ENCODE results near the gene BPI. TPM values are rescaled to one million over a fixed set of nuclear protein-coding genes. Genes with fewer than 3 reads are reported as not detected.
"Not testable (repeated sequence)": the region's sequence is repeated elsewhere in the genome, so short reads cannot be mapped to it uniquely, and the experiment has no call there.

Gene BPI
- total and polyA plus RNA-seq, 4 donors: 5.0 to 11.5 (median 8.7) TPM; not detected in 1

DNA sequence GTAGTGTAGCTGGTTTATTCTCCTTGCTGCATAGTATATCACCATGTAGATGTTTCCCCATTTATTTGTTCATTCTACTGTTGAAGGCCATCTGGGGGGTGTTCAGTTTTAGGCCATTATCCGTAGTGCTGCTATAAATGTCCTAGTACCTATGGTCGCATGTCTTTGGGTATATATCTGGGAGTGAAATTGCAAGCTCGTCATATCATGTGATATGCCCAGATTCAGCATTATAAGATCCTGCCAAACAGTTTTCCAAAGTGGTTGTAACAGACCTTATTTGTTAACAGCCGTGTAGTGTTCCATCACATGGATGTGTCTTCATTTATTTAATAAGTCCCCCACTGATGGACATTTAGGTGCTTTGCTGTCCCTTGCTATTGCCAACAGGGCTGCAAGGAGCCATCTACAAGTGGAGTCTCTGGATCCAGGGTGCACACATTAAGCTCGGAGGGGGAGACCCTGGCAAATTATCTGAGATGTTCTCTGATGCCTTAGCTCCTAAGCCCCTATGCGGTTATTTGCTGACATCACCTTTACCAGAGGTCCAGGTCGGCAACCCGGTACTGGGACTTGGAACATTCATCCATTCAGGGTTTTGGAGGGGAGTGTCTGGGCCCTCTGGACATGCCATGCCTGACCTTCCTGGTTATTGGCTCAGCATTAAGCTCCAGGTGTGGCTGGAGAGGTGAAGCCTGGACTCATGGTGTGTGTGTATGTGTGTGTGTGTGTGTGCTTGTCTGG lies 59.2 kb downstream of the BPI start:
- DNase-seq (ENCODE audit: low read depth in 4 of 6, low spot score in 6 of 6): no peak
- H3K4me1 ChIP-seq (ENCODE audit: control insufficient read depth, insufficient read depth, low read length): no peaks in the 10 kb centered on the region
- no peaks in the 10 kb centered on the region for H3K9me3 ChIP-seq (ENCODE audit: control insufficient read depth, insufficient read depth, low read length)
- no peak overlapping the region for H3K27ac ChIP-seq (ENCODE audit: low read depth, low read length)
- WGBS (ENCODE audit: insufficient coverage): over 99% methylated on average over 8 of the region's 8 CpGs
- H3K36me3 ChIP-seq (ENCODE audit: control insufficient read depth, insufficient read depth, low read length): no peaks in the 10 kb centered on the region
- no peaks in the 10 kb centered on the region for H3K27me3 ChIP-seq (ENCODE audit: control insufficient read depth, insufficient read depth, low read length)
- no peak overlapping the region for H3K4me3 ChIP-seq (ENCODE audit: low read depth, low read length)

DNA sequence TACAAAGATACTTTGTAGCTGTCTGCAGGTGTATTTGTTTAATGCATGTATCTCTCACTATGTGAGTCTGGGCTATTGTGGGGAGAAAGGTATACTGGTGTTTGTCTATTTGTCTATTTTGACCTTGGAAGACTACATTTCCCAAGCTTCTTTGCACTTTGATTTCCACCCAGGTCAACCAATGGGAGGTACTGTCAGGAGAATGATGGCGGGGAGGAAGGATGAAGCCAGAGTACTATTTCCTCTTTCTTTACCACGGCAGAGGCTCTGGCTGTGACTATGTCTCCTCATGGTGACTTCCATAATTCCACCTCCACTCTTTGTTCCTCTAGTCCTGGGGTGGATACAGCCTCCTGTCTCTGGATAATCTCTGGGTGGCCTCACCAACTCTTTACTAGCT lies 65.4 kb downstream of the BPI start:
- WGBS (ENCODE audit: insufficient coverage): 11% methylated on average over 1 of the region's 2 CpGs
- peak in 1 of 6 donors; percentile 61 for DNase-seq (ENCODE audit: low read depth in 4 of 6, low spot score in 6 of 6)
- H3K27me3 ChIP-seq (ENCODE audit: control insufficient read depth, insufficient read depth, low read length): no peaks in the 10 kb centered on the region
- no peaks in the 10 kb centered on the region for H3K4me1 ChIP-seq (ENCODE audit: control insufficient read depth, insufficient read depth, low read length)
- no peaks in the 10 kb centered on the region for H3K36me3 ChIP-seq (ENCODE audit: control insufficient read depth, insufficient read depth, low read length)
- H3K9me3 ChIP-seq (ENCODE audit: control insufficient read depth, insufficient read depth, low read length): no peaks in the 10 kb centered on the region
- no peak overlapping the region for H3K27ac ChIP-seq (ENCODE audit: low read depth, low read length)
- no peak overlapping the region for H3K4me3 ChIP-seq (ENCODE audit: low read depth, low read length)

DNA sequence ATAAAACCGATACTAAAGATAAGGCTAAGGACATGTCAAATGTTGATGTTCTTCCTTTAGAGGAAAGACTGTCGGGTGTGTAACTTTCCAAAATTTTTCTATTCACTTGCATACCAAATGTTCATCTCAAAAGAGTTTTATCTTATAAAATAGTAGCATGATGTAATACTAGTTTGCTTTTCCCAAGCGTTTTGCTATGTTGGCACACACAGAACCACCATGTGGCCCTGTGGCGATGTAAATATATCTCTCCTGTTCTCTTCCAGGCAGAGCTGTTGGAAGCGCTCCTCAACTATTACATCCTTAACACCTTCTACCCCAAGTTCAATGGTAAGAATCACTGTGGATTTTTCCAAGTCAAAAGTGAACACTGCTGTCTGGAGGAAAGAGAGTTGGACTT lies 68.8 kb downstream of the BPI start:
- peak in 1 of 6 donors; percentile 26 for DNase-seq (ENCODE audit: low read depth in 4 of 6, low spot score in 6 of 6)

DNA sequence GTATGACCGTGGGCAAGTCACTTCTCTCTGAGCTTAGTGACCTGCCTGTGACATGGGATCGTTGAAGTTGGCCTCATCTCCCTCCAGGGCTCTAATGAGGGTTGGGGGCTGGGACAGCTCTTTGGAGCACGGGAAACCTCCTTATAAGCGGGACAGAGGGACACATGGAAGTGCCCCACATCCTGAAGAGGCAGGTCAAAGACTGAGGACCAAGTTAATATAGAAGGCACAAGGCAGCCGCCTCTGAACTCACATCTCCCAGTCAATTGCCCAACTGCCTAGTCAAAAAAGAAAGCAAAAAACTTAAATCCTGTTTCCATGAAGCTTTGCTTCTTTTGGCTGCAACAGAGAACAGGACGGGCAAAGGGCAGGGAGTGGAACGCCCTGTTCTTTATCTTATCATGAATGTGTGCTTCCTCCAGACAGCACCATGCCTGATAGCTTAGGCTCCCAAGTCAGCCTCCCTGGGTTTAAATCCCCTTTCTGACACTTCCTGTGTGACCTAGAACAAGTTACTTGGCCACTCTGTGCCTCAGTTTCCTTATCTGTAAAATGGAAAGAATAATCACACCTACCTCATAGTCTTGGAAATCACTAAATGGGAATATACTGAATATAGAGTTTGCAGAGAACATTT lies 69.4 kb downstream of the BPI start:
- Histone ChIP-seq H3K4me1 (ENCODE audit: control insufficient read depth, insufficient read depth, low read length) (peaks cover 7% of the 10 kb centered on the region), H3K27ac (ENCODE audit: low read depth, low read length) (no peak overlapping the region)
- 64% methylated on average over 6 of the region's 7 CpGs for WGBS (ENCODE audit: insufficient coverage)

More for the DNA sequence above, 68.8 kb downstream of the BPI start:
- H3K4me1 ChIP-seq (ENCODE audit: control insufficient read depth, insufficient read depth, low read length): peaks cover 7% of the 10 kb centered on the region
- no peaks in the 10 kb centered on the region for H3K27me3 ChIP-seq (ENCODE audit: control insufficient read depth, insufficient read depth, low read length)
- no peak overlapping the region for H3K4me3 ChIP-seq (ENCODE audit: low read depth, low read length)
- H3K9me3 ChIP-seq (ENCODE audit: control insufficient read depth, insufficient read depth, low read length): no peaks in the 10 kb centered on the region
- no peak overlapping the region for H3K27ac ChIP-seq (ENCODE audit: low read depth, low read length)
- 80% methylated on average over 1 of the region's 5 CpGs for WGBS (ENCODE audit: insufficient coverage)
- no peaks in the 10 kb centered on the region for H3K36me3 ChIP-seq (ENCODE audit: control insufficient read depth, insufficient read depth, low read length)

DNA sequence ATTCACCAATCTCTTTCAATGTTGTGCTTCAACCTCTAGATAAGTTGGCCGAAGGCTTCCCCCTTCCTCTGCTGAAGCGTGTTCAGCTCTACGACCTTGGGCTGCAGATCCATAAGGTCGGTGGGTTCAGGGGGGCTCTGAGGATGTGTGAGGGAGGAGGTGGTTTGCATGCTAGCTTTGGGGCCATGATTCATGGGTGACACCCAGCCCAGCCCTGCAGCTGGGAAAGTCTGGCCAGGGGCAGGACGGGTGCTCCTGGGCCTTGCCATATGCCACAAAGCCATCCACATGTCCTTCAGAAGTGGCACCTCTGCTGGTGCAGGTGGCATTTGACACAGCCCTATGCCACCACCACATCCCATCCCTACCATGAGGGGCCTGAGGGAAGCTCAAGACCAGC lies 69.9 kb downstream of the BPI start:
- Histone ChIP-seq H3K4me1 (ENCODE audit: control insufficient read depth, insufficient read depth, low read length) (peaks cover 7% of the 10 kb centered on the region), H3K27me3 (ENCODE audit: control insufficient read depth, insufficient read depth, low read length) (no peaks in the 10 kb centered on the region), H3K4me3 (ENCODE audit: low read depth, low read length) (no peak overlapping the region), H3K36me3 (ENCODE audit: control insufficient read depth, insufficient read depth, low read length) (no peaks in the 10 kb centered on the region), H3K27ac (ENCODE audit: low read depth, low read length) (no peak overlapping the region), H3K9me3 (ENCODE audit: control insufficient read depth, insufficient read depth, low read length) (no peaks in the 10 kb centered on the region)
- WGBS (ENCODE audit: insufficient coverage): 90% methylated on average over 2 of the region's 5 CpGs
- DNase-seq (ENCODE audit: low read depth in 4 of 6, low spot score in 6 of 6): no peak

More for the DNA sequence above, 69.4 kb downstream of the BPI start:
- no peak for DNase-seq (ENCODE audit: low read depth in 4 of 6, low spot score in 6 of 6)
- no peaks in the 10 kb centered on the region for H3K36me3 ChIP-seq (ENCODE audit: control insufficient read depth, insufficient read depth, low read length)
- no peaks in the 10 kb centered on the region for H3K27me3 ChIP-seq (ENCODE audit: control insufficient read depth, insufficient read depth, low read length)
- no peak overlapping the region for H3K4me3 ChIP-seq (ENCODE audit: low read depth, low read length)
- H3K9me3 ChIP-seq (ENCODE audit: control insufficient read depth, insufficient read depth, low read length): no peaks in the 10 kb centered on the region

DNA sequence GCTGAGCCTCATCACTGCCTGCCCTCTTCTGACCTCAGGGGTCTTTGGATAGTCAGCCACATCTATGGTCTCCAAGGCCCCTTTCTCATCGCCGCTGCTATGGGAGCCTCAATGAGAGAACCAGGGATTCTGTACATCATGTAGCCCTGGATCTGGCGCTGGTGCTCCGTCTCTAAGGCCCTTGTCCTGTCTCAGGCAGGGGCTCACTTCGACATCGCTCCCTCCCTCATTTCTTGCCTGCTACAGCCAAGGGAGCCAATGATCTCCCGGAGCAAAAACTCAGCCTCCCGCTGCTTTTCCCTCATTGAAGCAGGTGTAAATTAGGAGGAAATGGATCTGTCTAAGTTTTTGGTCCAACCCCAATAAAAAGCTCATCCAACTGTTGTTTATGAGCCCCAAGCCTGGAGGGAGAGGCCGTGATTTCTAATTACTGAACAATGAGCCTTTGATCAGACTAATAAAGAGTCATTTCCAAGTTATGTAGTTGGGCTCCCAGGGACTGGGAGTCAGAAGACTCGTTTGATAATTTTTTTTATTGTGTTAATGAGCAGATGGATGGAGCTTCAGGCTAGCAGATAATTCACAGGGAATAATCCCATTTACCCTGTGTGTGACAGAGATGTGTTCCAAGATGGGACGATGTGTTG lies 73.2 kb downstream of the BPI start:
- DNase-seq (ENCODE audit: low read depth in 4 of 6, low spot score in 6 of 6): peak in 2 of 6 donors; percentile 17 to 86
- Histone ChIP-seq H3K27ac (ENCODE audit: low read depth, low read length) (no peak overlapping the region), H3K27me3 (ENCODE audit: control insufficient read depth, insufficient read depth, low read length) (no peaks in the 10 kb centered on the region), H3K36me3 (ENCODE audit: control insufficient read depth, insufficient read depth, low read length) (no peaks in the 10 kb centered on the region), H3K4me3 (ENCODE audit: low read depth, low read length) (no peak overlapping the region), H3K9me3 (ENCODE audit: control insufficient read depth, insufficient read depth, low read length) (no peaks in the 10 kb centered on the region), H3K4me1 (ENCODE audit: control insufficient read depth, insufficient read depth, low read length) (peaks cover 7% of the 10 kb centered on the region)
- 48% methylated on average over 7 of the region's 11 CpGs for WGBS (ENCODE audit: insufficient coverage)

DNA sequence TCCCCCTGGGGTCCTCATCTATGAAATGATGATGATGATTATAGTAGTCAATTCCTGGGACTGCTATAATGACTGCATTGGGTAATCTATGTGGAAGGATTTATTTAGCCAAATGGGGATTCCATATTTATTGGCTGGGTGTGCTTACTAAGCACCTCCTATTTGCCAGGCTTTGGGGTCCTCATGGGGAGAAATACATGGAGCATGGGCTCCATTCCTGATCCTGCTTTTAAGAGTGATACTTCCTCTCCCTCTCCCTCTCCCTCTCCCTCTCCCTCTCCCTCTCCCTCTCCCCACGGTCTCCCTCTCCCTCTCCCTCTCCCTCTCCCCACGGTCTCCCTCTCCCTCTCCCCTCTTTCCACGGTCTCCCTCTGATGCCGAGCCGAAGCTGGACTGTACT lies 73.9 kb downstream of the BPI start:
- H3K27me3 ChIP-seq (ENCODE audit: control insufficient read depth, insufficient read depth, low read length); H3K9me3 ChIP-seq (ENCODE audit: control insufficient read depth, insufficient read depth, low read length); DNase-seq (ENCODE audit: low read depth in 4 of 6, low spot score in 6 of 6); H3K27ac ChIP-seq (ENCODE audit: low read depth, low read length); H3K36me3 ChIP-seq (ENCODE audit: control insufficient read depth, insufficient read depth, low read length); H3K4me3 ChIP-seq (ENCODE audit: low read depth, low read length); H3K4me1 ChIP-seq (ENCODE audit: control insufficient read depth, insufficient read depth, low read length): not testable (repeated sequence)
- WGBS (ENCODE audit: insufficient coverage): no CpG with 5 or more reads among the region's 5 CpGs

DNA sequence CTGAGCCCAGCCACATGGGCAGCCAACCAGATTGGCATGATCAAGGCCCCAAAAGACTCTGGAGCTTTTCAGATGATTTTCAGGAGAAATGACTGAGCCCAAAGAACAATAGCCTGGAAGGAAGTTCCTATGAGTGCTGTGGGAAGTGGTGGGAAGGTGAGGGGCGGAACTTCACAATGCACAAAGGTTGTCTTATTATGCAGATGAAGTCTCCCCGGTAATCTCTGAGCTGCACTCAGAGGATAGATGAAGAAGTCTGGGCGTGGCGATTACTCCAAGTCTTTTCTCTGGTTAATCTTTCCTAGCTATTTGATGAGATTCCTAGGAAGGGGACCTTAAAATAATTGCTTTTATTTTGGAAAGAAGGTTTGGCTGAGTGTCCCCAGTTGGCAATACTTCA lies 79.2 kb downstream of the BPI start:
- Histone ChIP-seq H3K36me3 (ENCODE audit: control insufficient read depth, insufficient read depth, low read length) (no peaks in the 10 kb centered on the region), H3K27me3 (ENCODE audit: control insufficient read depth, insufficient read depth, low read length) (no peaks in the 10 kb centered on the region), H3K27ac (ENCODE audit: low read depth, low read length) (no peak overlapping the region), H3K4me3 (ENCODE audit: low read depth, low read length) (no peak overlapping the region), H3K4me1 (ENCODE audit: control insufficient read depth, insufficient read depth, low read length) (no peaks in the 10 kb centered on the region), H3K9me3 (ENCODE audit: control insufficient read depth, insufficient read depth, low read length) (no peaks in the 10 kb centered on the region)
- DNase-seq (ENCODE audit: low read depth in 4 of 6, low spot score in 6 of 6): no peak
- 72% methylated on average over 4 of the region's 4 CpGs for WGBS (ENCODE audit: insufficient coverage)

DNA sequence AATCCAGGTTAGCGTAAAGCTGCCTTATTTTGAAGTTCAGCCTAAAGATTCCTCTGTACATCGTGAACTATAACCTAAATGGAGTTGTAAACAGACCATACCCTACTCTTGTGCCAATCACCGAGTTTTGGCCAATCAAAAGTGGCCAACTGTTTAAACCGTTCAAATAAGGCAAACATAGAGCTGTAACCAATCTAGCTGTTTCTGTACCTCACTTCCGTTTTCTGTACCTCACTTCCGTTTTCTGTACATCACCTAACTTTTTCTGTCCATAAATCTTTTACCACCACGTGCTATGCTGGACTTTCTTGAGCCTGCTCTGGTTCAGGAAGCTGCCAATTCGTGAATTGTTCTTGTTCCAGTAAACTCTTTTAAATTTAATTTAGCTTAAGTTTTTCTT lies 82.0 kb downstream of the BPI start:
- Histone ChIP-seq H3K27ac (ENCODE audit: low read depth, low read length) (no peak overlapping the region), H3K9me3 (ENCODE audit: control insufficient read depth, insufficient read depth, low read length) (no peaks in the 10 kb centered on the region), H3K4me3 (ENCODE audit: low read depth, low read length) (no peak overlapping the region), H3K4me1 (ENCODE audit: control insufficient read depth, insufficient read depth, low read length) (peaks cover 3% of the 10 kb centered on the region), H3K27me3 (ENCODE audit: control insufficient read depth, insufficient read depth, low read length) (no peaks in the 10 kb centered on the region), H3K36me3 (ENCODE audit: control insufficient read depth, insufficient read depth, low read length) (no peaks in the 10 kb centered on the region)
- 93% methylated on average over 6 of the region's 8 CpGs for WGBS (ENCODE audit: insufficient coverage)
- DNase-seq (ENCODE audit: low read depth in 4 of 6, low spot score in 6 of 6): no peak

Measured in spinal cord (tissue), 10 donors.